ENCODE measurements around the gene AOPEP.

The AOPEP gene

DNA sequence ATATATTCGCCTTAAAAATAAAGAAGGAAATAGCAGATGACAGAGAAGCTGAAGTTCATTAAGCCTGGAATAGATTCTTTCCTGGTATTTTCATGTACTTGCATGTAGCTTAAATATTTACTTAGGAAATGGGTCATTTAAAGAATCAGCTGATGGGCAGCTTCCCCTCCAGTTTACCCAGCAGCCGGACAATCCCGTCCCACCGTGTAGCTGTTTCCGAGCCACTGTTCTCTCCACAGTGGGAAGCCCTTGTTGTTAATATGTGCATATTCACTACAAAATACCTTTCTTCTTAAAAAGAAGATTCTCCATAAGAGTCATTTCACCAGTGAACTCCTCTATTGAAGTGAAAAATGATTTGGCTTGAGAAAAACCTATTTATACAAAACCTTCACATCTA, 404.0 kb downstream of the AOPEP start:
- DNase-seq, result no peak

DNA sequence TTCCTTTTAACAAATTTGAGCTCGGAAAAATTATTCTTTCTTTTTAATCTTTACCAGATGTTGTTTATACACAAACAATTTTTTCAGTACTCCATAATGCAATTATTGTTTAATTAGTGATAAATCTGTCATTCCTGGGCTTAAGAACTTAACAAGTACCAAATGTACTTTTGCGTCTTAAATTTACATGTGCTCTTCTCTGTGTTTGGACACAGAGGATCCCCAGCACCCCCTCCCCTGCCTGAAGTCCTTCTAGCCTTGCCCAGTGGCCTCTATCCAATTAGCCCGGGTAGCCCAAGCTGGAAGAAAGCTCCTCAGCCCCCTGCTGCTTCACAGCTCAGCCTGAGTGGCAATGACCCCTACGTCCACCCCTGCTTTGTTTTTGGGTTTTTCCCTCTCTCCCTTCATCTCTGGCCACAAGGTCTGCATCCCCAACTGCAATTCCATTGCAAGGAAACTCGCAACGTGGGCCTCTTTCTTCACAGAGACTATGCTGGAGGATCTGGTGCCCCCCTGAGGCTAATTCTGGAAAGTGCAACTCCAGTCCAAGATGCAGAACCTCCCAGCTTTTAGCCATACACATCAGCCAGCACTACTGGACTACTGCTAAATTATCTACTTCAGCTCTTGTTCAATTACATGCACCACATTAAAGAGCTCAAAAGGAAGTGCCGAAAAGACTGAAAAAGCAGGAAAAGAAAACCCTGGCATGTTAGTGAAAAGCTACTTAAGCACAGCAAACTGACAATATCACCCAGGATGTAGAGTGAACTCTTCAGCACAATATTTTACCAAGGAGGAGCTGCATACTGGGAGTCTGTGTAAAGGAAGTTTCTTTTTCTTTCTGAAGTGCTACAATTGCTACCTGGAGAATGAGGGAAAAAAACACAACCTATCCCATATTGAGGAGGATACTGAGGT, 404.8 kb downstream of the AOPEP start:
- DNase-seq, result no peak

DNA sequence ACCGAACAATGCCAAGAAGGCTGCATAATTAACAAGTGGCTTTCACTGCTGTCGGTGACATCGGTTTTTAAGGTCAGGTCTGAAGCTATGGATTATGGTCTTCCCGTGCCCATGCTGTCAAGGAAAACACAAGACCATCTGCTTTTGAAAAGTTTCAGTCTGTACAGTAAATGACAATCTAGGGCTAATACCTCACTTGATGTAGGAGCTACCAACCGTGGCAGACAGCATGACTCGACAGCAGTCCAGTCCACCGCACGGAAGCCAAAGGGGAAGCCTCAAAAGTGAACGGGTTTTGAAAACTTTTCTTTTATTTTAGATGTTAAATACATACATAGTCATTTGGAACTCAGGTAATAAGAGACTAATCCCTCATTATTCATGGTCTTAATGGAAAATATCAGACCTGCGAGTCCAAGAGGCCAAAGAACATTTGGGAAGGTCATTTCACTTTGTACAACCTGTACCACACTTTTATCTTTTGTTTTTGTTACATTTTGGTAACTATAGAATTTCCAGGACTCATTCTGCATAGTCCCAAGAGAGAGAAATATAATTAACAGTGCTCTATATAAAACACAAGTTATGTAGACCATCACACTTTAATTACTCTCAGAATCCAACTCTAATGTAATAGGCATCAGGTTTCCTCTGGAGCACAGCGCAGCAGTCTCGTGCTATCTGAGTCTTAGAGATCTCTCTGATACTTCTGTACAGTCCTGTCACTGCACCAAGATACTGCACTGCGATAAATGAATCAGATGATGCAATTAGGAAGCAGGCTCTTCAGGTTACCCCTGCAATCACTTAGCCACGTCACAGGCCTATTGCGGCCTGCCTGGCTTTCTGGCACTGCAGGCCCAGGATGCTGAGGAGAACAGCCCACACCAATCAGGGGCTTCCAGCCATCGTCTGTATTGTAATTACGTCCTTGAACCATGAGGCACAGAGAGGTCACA, 406.1 kb downstream of the AOPEP start:
- no peak for DNase-seq

DNA sequence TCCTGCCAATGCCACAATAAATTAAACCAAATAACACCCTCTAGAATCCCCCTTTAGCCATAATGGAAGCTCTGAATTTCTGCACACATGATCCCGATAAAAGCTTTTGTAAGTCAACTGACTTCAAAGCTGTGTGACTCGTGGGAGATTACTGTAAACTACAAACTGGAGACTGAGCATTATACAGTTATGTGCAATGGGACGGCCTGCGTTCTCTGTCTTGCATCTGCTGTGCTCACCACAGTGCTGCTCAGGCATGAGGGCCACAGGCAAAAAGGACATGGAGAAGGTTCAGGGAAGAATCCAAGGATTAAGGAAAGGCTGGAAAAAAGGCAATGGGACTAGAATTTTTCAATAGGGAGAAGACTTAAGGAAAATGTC, 406.8 kb downstream of the AOPEP start:
- no peak for DNase-seq

DNA sequence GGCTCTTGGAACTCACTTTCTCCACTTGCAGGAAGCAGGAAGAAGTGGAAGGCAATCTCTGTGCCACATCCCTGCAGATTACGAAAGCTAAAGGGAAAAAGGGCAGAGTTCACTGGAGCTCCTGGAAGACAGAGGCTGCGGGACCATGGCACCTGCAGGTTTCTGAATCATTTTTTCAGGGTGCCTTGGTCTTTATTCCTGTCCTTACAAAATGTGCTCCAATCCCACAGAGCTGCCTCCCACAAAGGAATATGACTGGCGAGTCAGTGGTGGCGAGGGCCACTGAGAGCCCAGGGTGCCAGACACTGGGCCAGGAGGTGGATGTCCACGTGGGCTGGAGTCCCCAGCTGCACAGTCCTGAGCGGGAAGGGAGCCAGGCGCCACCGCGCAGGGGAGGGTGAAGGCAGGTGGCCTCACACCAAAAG, 408.0 kb downstream of the AOPEP start:
- no peak for DNase-seq

DNA sequence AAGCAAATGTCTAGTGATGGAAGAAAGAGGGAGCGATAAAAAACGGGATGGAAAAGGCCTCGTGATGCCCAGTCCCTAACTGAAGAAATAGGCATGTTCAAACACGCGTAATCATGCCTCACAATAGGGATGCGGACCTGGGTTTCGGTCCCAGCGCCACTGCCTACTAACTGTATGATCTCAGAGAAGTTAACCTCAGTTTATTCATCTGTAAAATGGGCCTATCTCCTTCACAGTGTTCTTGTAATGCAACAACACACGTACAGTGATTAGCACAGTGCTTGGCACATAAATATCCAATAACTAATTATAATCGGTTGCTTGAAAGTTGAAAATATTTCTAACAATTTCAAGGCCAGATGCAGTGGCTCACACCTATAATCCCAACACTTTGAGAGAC, 409.3 kb downstream of the AOPEP start:
- no peak for DNase-seq
